A549 (cell line): Measurements from ENCODE around the gene LPCAT1. TPM values are rescaled to one million over a fixed set of nuclear protein-coding genes. Genes with fewer than 3 reads are reported as not detected.

Experiments used
- ATAC-seq, 2 experiments: fragments of 200-7000 bp in 1 of 2; fragments of >200 bp in 1 of 2; cut with Nextera tagmentation in 1 of 2; cut with Tn5 transposase in 1 of 2; 3 replicates each; pipeline versions ENCODE4 v1.8.0 to v1.9.1; 2018 to 2020; ENCODE audit warnings: mild to moderate bottlenecking in 1 of 2, moderate library complexity in 1 of 2
- CTCF ChIA-PET: fragments of 300-600 bp; sonication (Branson Sonifier 250); formaldehyde crosslinking; extraction: SDS; loops from one replicate; lab custom pipeline; 2021; ENCODE audit warnings: antibody characterized with exemption, inconsistent platforms; lab: Yijun Ruan, JAX
- POLR2A ChIA-PET: fragments of 350-600 bp; formaldehyde crosslinking; extraction: SDS; loops from one replicate; lab custom pipeline; 2021; ENCODE audit warnings: antibody characterized with exemption, inconsistent platforms; lab: Yijun Ruan, JAX
- DNase-seq, 2 experiments: peaks; one replicate each; pipeline versions ENCODE4 v3.0.0 to v3.0.0-alpha.2; 2011 to 2016; ENCODE audit warnings: low read depth in 1 of 2, low spot score in 1 of 2
- FAIRE-seq: peaks from 2 replicates; lab custom pipeline; 2011; peaks lifted over from hg19 to GRCh38; lab: Jason Lieb, UNC
- H3K27ac ChIP-seq, 2 experiments: fragments of >200 bp; sonication (Bioruptor Twin); formaldehyde crosslinking; 3 replicates each; pipeline ENCODE4 v1.5.1; 2016 to 2017
- H3K4me1 ChIP-seq: fragments of >200 bp; sonication (Bioruptor Twin); formaldehyde crosslinking; 3 replicates; pipeline ENCODE4 v1.6.1; 2016
- H3K4me2 ChIP-seq: fragments of >200 bp; sonication (Bioruptor Twin); formaldehyde crosslinking; 3 replicates; pipeline ENCODE4 v1.6.1; 2016
- H3K4me3 ChIP-seq: fragments of >200 bp; sonication (Bioruptor Twin); formaldehyde crosslinking; 3 replicates; pipeline ENCODE4 v1.5.1; 2016
- H3K9me3 ChIP-seq: fragments of >200 bp; sonication (Bioruptor Twin); formaldehyde crosslinking; 3 replicates; pipeline ENCODE4 v1.6.1; 2016
- CEBPB ChIP-seq, 2 experiments: fragments of >200 bp in 1 of 2; sonication (Bioruptor Twin) in 1 of 2; formaldehyde crosslinking in 1 of 2; IDR thresholded peaks; 2 replicates each; pipeline ENCODE4 v1.6.1; 2012 to 2016
- CTCF ChIP-seq: fragments of >200 bp; sonication (Bioruptor Twin); formaldehyde crosslinking; IDR thresholded peaks from 3 replicates; pipeline ENCODE4 v1.5.1; 2016
- E2F6 ChIP-seq: IDR thresholded peaks from 2 replicates; pipeline ENCODE4 v1.6.1; 2012; ENCODE audit warnings: low read depth, borderline replicate concordance
- EHMT2 ChIP-seq: fragments of 200-600 bp; sonication (generic); IDR thresholded peaks from 2 replicates; pipeline ENCODE4 v1.6.1; 2016; ENCODE audit warnings: antibody characterized with exemption, low read depth, mild to moderate bottlenecking, moderate library complexity
- GATA3 ChIP-seq: IDR thresholded peaks from 2 replicates; pipeline ENCODE4 v1.6.1; 2012; ENCODE audit warnings: borderline replicate concordance
- HOXA7 ChIP-seq: fragments of 250-450 bp; sonication (Bioruptor Pico); IDR thresholded peaks from 2 replicates; pipeline ENCODE4 v1.5.0; 2020; ENCODE audit warnings: mild to moderate bottlenecking, moderate library complexity
- HOXB13 ChIP-seq: fragments of 250-450 bp; sonication (Bioruptor Pico); IDR thresholded peaks from 2 replicates; pipeline ENCODE4 v1.5.0; 2020; ENCODE audit warnings: low read depth, mild to moderate bottlenecking, moderate library complexity
- HOXB5 ChIP-seq: fragments of 250-450 bp; sonication (Bioruptor Pico); IDR thresholded peaks from 2 replicates; pipeline ENCODE4 v1.5.0; 2020; ENCODE audit warnings: mild to moderate bottlenecking, moderate library complexity
- MAFK ChIP-seq: fragments of 450-650 bp; IDR thresholded peaks from 2 replicates; pipeline ENCODE4 v1.6.1; 2014; ENCODE audit not compliant: partially characterized antibody
- MAZ ChIP-seq: fragments of 150-350 bp; IDR thresholded peaks from 2 replicates; pipeline ENCODE4 v1.6.1; 2014; ENCODE audit warnings: antibody characterized with exemption, low read depth, low read length, borderline replicate concordance
- NR3C1 ChIP-seq: fragments of >200 bp; sonication (Bioruptor Twin); formaldehyde crosslinking; IDR thresholded peaks from 3 replicates; pipeline ENCODE4 v1.6.1; 2017
- POLR2AphosphoS2 ChIP-seq: conservative IDR thresholded peaks from 2 replicates; pipeline ENCODE4 v1.6.1; 2012; ENCODE audit warnings: low read length, improper control_type of control experiment, inconsistent platforms
- RAD21 ChIP-seq, 2 experiments: fragments of >200 bp in 1 of 2; sonication (Bioruptor Twin) in 1 of 2; formaldehyde crosslinking in 1 of 2; IDR thresholded peaks in 1 of 2; conservative IDR thresholded peaks in 1 of 2; 2 replicates in 1 of 2; 3 replicates in 1 of 2; pipeline ENCODE4 v1.6.1; 2012 to 2018; ENCODE audit warnings: inconsistent platforms in 1 of 2
- RARB ChIP-seq: fragments of 250-450 bp; sonication (Bioruptor Pico); IDR thresholded peaks from 2 replicates; pipeline ENCODE4 v1.8.0; 2021; ENCODE audit warnings: mild to moderate bottlenecking, moderate library complexity
- RFX5 ChIP-seq: fragments of 450-650 bp; IDR thresholded peaks from 2 replicates; pipeline ENCODE4 v1.7.1; 2014; ENCODE audit warnings: antibody characterized with exemption, mild to moderate bottlenecking, moderate library complexity
- SMC3 ChIP-seq: fragments of >200 bp; sonication (Bioruptor Twin); formaldehyde crosslinking; IDR thresholded peaks from 3 replicates; pipeline ENCODE4 v1.6.1; 2018; ENCODE audit warnings: inconsistent platforms
- TFCP2L1 ChIP-seq: fragments of 250-450 bp; sonication (Bioruptor Pico); IDR thresholded peaks from 2 replicates; pipeline ENCODE4 v1.5.0; 2021; ENCODE audit warnings: mild to moderate bottlenecking
- ZNF302 ChIP-seq: fragments of 250-450 bp; sonication (Bioruptor Pico); IDR thresholded peaks from 2 replicates; pipeline ENCODE4 v1.9.0; 2021; ENCODE audit warnings: inconsistent platforms, mild to moderate bottlenecking, moderate library complexity
- WGBS: methylation state at CpG from one replicate; pipeline ENCODE4 v1.1.6; 2017; ENCODE audit errors: missing lambda C conversion rate; 5-methylcytosine and 5-hydroxymethylcytosine counted together
- polyA plus RNA-seq, 4 experiments: library from polyadenylated mRNA; depleted of rRNA in 3 of 4; stranded (reverse); fragments of >200 nt; fragmentation: RNase III in 1 of 4; extraction: RNeasy Plus Mini Kit Qiagen cat#74134 plus additional on column Dnase treatment in 1 of 4; gene quantifications; 2 replicates in 3 of 4; 3 replicates in 1 of 4; pipeline ENCODE4 v1.2.3, GENCODE V29; 2011 to 2017
- TF ChIP-seq, protein P1 (sequence below): fragments of 250-450 bp; sonication (Bioruptor Pico); IDR thresholded peaks from 2 replicates; pipeline ENCODE4 v1.5.0; 2021; ENCODE audit warnings: mild to moderate bottlenecking, moderate library complexity, borderline replicate concordance
- TF ChIP-seq, protein P2 (sequence below): fragments of 200-600 bp; sonication (generic); IDR thresholded peaks from 2 replicates; pipeline ENCODE4 v1.6.1; 2016; ENCODE audit warnings: antibody characterized with exemption, mild to moderate bottlenecking, moderate library complexity

Gene LPCAT1
- polyA plus RNA-seq, 2 of the 4 experiments (the other 2 are of a cell fraction), result 22.9 to 74.9 TPM

DNA sequence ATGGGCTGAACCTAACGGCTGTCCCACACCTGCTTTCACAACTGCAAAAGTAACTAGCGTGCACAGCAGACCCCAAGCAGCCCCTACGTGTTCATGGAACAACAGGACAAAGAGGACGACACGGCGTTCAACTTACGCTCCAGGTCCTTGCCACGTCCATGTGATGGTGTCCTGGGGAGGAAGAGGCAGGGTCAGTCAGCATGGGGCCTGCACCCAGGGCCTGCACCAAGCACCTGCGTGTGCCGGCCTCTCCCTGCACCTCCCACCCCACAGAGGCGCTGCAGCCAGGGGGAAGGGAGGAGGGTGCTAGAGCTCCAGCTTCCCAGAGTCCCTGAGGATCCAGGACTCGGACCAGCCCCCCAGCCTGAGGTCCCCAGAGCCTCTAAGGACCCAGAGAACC, 43.0 kb downstream of the LPCAT1 start:
- FAIRE-seq (no peak), DNase-seq (no peak), ATAC-seq (peak; percentile 17 to 27; a peak in 2 of 6 replicates)
- no peak overlapping the region for H3K4me3 ChIP-seq
- TF ChIP-seq POLR2AphosphoS2 (no peak), MAFK (no peak), RARB (CRISPR knock-in tag) (no peak)
- TF ChIP-seq, protein P1, sequence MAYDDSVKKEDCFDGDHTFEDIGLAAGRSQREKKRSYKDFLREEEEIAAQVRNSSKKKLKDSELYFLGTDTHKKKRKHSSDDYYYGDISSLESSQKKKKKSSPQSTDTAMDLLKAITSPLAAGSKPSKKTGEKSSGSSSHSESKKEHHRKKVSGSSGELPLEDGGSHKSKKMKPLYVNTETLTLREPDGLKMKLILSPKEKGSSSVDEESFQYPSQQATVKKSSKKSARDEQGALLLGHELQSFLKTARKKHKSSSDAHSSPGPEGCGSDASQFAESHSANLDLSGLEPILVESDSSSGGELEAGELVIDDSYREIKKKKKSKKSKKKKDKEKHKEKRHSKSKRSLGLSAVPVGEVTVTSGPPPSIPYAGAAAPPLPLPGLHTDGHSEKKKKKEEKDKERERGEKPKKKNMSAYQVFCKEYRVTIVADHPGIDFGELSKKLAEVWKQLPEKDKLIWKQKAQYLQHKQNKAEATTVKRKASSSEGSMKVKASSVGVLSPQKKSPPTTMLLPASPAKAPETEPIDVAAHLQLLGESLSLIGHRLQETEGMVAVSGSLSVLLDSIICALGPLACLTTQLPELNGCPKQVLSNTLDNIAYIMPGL (CRISPR knock-in tag), result no peak
- 0 out of 3 replicates have a peak overlapping the region, but pooled peaks have one; percentile 15 for H3K4me2 ChIP-seq
- CTCF ChIA-PET, result interaction anchor here (1.0 to 3.3 kb wide), 11 partner anchors 9 to 272 kb away, joined by 3 to 23 read pairs (median 5); no protein-coding TSS in a partner anchor
- H3K27ac ChIP-seq, result peak overlapping the region in 1 of 2 experiments; percentile 57; a peak in 4 of 6 replicates
- H3K9me3 ChIP-seq, result no peaks in the 10 kb centered on the region
- WGBS, result 86% methylated on average over 11 of the region's 12 CpGs
- POLR2A ChIA-PET, result no interaction called here
- peaks cover 21% of the 10 kb centered on the region for H3K4me1 ChIP-seq

DNA sequence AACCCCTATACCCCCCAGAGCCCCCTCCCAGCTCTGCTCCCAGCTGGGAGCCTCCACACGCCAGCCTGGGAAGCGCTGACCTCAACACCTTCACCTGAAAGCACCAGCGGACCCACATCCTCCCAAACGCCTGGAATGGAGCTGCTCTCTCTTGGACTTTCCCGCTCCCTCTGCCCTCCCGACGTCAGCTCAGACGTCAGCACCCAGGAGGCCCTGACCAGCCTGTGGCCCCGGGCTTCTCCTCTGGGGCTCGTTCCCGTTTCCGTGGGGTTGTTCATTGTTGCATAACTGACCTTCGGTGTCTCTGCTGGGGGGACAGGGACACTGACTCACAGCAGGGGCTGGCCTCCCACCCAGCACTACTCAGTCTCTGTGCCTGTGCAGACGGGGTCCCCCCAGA, 43.5 kb downstream of the LPCAT1 start:
- no peak for FAIRE-seq

GRCh38 chr5:1479581-1480188, 44.1 kb downstream of the LPCAT1 start:
- FAIRE-seq, result no peak
- 42% methylated on average over 19 of the region's 21 CpGs for WGBS
- Histone ChIP-seq H3K4me3 (no peak overlapping the region), H3K9me3 (no peaks in the 10 kb centered on the region), H3K4me1 (peaks cover 21% of the 10 kb centered on the region), H3K27ac (peak overlapping the region; percentile 26 to 57; a peak in 4 of 6 replicates), H3K4me2 (peak overlapping the region; percentile 15; the same call in 2 of the 3 replicates)
- ATAC-seq, result peak; percentile 35 to 58; a peak in 5 of 6 replicates
- POLR2A ChIA-PET, result no interaction called here
- peak; percentile 31 to 40 for DNase-seq
- TF ChIP-seq RAD21 (conservative IDR thresholded peaks at IDR 0.05 in 1 of 2, IDR thresholded peaks at IDR 0.05 in 1 of 2), result peak; percentile 54 to 56
- peak; percentile 54 to 71; a peak in 3 of 4 replicates for TF ChIP-seq CEBPB (IDR thresholded peaks at IDR 0.05)
- no peak for TF ChIP-seq NR3C1
- TF ChIP-seq, protein P2, sequence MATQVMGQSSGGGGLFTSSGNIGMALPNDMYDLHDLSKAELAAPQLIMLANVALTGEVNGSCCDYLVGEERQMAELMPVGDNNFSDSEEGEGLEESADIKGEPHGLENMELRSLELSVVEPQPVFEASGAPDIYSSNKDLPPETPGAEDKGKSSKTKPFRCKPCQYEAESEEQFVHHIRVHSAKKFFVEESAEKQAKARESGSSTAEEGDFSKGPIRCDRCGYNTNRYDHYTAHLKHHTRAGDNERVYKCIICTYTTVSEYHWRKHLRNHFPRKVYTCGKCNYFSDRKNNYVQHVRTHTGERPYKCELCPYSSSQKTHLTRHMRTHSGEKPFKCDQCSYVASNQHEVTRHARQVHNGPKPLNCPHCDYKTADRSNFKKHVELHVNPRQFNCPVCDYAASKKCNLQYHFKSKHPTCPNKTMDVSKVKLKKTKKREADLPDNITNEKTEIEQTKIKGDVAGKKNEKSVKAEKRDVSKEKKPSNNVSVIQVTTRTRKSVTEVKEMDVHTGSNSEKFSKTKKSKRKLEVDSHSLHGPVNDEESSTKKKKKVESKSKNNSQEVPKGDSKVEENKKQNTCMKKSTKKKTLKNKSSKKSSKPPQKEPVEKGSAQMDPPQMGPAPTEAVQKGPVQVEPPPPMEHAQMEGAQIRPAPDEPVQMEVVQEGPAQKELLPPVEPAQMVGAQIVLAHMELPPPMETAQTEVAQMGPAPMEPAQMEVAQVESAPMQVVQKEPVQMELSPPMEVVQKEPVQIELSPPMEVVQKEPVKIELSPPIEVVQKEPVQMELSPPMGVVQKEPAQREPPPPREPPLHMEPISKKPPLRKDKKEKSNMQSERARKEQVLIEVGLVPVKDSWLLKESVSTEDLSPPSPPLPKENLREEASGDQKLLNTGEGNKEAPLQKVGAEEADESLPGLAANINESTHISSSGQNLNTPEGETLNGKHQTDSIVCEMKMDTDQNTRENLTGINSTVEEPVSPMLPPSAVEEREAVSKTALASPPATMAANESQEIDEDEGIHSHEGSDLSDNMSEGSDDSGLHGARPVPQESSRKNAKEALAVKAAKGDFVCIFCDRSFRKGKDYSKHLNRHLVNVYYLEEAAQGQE, result no peak
- TF ChIP-seq HOXA7 (CRISPR knock-in tag), result peak; percentile 9; the same call in 1 of the 2 replicates
- TF ChIP-seq SMC3, result peak; percentile 68
- no peak for TF ChIP-seq EHMT2
- peak; percentile 69 for TF ChIP-seq CTCF
- no peak for TF ChIP-seq MAZ
- no peak for TF ChIP-seq ZNF302 (CRISPR knock-in tag)
- no peak for TF ChIP-seq E2F6
- no peak for TF ChIP-seq RFX5
- no peak for TF ChIP-seq TFCP2L1 (CRISPR knock-in tag)
- TF ChIP-seq HOXB13 (CRISPR knock-in tag), result no peak
- TF ChIP-seq MAFK, result no peak
- TF ChIP-seq GATA3, result no peak
- CTCF ChIA-PET, result interaction anchor here (0.6 to 3.3 kb wide), 29 partner anchors 10 to 312 kb away, joined by 3 to 23 read pairs (median 3); no protein-coding TSS in a partner anchor

More for the DNA sequence above, 43.5 kb downstream of the LPCAT1 start:
- no peak overlapping the region for H3K4me3 ChIP-seq
- TF ChIP-seq CEBPB (IDR thresholded peaks at IDR 0.05) (peak in 1 of 2 experiments; percentile 16; a peak in 1 of 4 replicates), HOXB5 (CRISPR knock-in tag) (no peak), E2F6 (peak; percentile 66)
- DNase-seq (peak; percentile 50 to 63), ATAC-seq (peak; percentile 69 to 78)
- CTCF ChIA-PET, result interaction anchor here (0.6 to 3.3 kb wide), 22 partner anchors 10 to 312 kb away, joined by 3 to 23 read pairs (median 4); no protein-coding TSS in a partner anchor
- POLR2A ChIA-PET, result no interaction called here
- peak overlapping the region; percentile 26 to 57; a peak in 4 of 6 replicates for H3K27ac ChIP-seq
- WGBS, result 34% methylated on average over 13 of the region's 14 CpGs
- H3K4me2 ChIP-seq, result peak overlapping the region; percentile 15; the same call in 2 of the 3 replicates
- peaks cover 21% of the 10 kb centered on the region for H3K4me1 ChIP-seq
- H3K9me3 ChIP-seq, result no peaks in the 10 kb centered on the region
